H9 (cell line): ENCODE measurements around the gene SAMD15. TPM values are rescaled to one million over a fixed set of nuclear protein-coding genes. Genes with fewer than 3 reads are reported as not detected.

Source experiments
- DNase-seq: peaks from one replicate; pipeline ENCODE4 v3.0.0-alpha.2; 2017
- H2AFZ ChIP-seq: one replicate; pipeline ENCODE4 v1.6.1; 2013; ENCODE audit warnings: mild to moderate bottlenecking, low read length, control low read depth, moderate library complexity
- H2AK5ac ChIP-seq: 2 replicates; pipeline ENCODE4 v1.6.1; 2013; ENCODE audit warnings: low read length, control low read depth, mixed read lengths; ENCODE audit not compliant: insufficient read length
- H2BK120ac ChIP-seq: one replicate; pipeline ENCODE4 v1.6.1; 2013; ENCODE audit warnings: low read depth, mild to moderate bottlenecking, low read length, control low read depth, inconsistent platforms; ENCODE audit not compliant: poor library complexity, severe bottlenecking
- H2BK12ac ChIP-seq: 2 replicates; pipeline ENCODE4 v1.6.1; 2013; ENCODE audit warnings: low read length, control low read depth, mixed read lengths, low read depth; ENCODE audit not compliant: insufficient read length
- H2BK15ac ChIP-seq: 2 replicates; pipeline ENCODE4 v1.6.1; 2013; ENCODE audit warnings: low read depth, low read length, control low read depth
- H2BK20ac ChIP-seq: one replicate; pipeline ENCODE4 v1.6.1; 2013; ENCODE audit warnings: low read depth, mild to moderate bottlenecking, low read length, control low read depth, inconsistent platforms; ENCODE audit not compliant: poor library complexity, severe bottlenecking
- H2BK5ac ChIP-seq: 2 replicates; pipeline ENCODE4 v1.6.1; 2013; ENCODE audit warnings: low read length, control low read depth, mixed read lengths; ENCODE audit not compliant: insufficient read length
- H3K14ac ChIP-seq: 2 replicates; pipeline ENCODE4 v1.6.1; 2013; ENCODE audit warnings: low read length, control low read depth; ENCODE audit not compliant: insufficient read depth
- H3K18ac ChIP-seq: 2 replicates; pipeline ENCODE4 v1.6.1; 2013; ENCODE audit warnings: low read depth, mild to moderate bottlenecking, mixed read lengths, low read length, control low read depth; ENCODE audit not compliant: insufficient read length
- H3K23ac ChIP-seq: 2 replicates; pipeline ENCODE4 v1.6.1; 2013; ENCODE audit warnings: low read length, control low read depth, mixed read lengths, low read depth; ENCODE audit not compliant: insufficient read length
- H3K23me2 ChIP-seq: 2 replicates; pipeline ENCODE4 v1.6.1; 2013; ENCODE audit warnings: low read depth, mild to moderate bottlenecking, mixed read lengths, low read length, control low read depth; ENCODE audit not compliant: insufficient read length, poor library complexity, severe bottlenecking
- H3K27ac ChIP-seq: 2 replicates; pipeline ENCODE4 v1.5.1; 2013; ENCODE audit warnings: low read length, control low read depth, mixed read lengths, low read depth; ENCODE audit not compliant: insufficient read length
- H3K27me3 ChIP-seq: 2 replicates; pipeline ENCODE4 v1.6.1; 2013; ENCODE audit warnings: low read length, control low read depth, inconsistent platforms; ENCODE audit not compliant: insufficient read depth
- H3K4ac ChIP-seq: 2 replicates; pipeline ENCODE4 v1.6.1; 2013; ENCODE audit warnings: low read depth, mild to moderate bottlenecking, control low read depth, inconsistent platforms, low read length, moderate library complexity
- H3K4me1 ChIP-seq: 2 replicates; pipeline ENCODE4 v1.6.1; 2013; ENCODE audit warnings: low read length, control low read depth, inconsistent platforms; ENCODE audit not compliant: insufficient read depth
- H3K4me2 ChIP-seq: 2 replicates; pipeline ENCODE4 v1.6.1; 2013; ENCODE audit warnings: low read length, control low read depth, mixed read lengths; ENCODE audit not compliant: insufficient read length, insufficient read depth
- H3K56ac ChIP-seq: 2 replicates; pipeline ENCODE4 v1.6.1; 2013; ENCODE audit warnings: low read depth, mild to moderate bottlenecking, mixed read lengths, low read length, control low read depth; ENCODE audit not compliant: insufficient read length
- H3K79me1 ChIP-seq: 2 replicates; pipeline ENCODE4 v1.6.1; 2013; ENCODE audit warnings: low read depth, mild to moderate bottlenecking, moderate library complexity, low read length, control low read depth, inconsistent platforms; ENCODE audit not compliant: insufficient read depth, poor library complexity, severe bottlenecking
- H3K79me2 ChIP-seq: 2 replicates; pipeline ENCODE4 v1.6.1; 2013; ENCODE audit warnings: low read length, control low read depth, inconsistent platforms; ENCODE audit not compliant: insufficient read depth
- H3K9ac ChIP-seq: 2 replicates; pipeline ENCODE4 v1.6.1; 2013; ENCODE audit warnings: low read length, control low read depth, mixed read lengths; ENCODE audit not compliant: insufficient read length; ENCODE audit errors: extremely low read depth
- H3K9me3 ChIP-seq: one replicate; pipeline ENCODE4 v1.6.1; 2013; ENCODE audit warnings: low read depth, low read length, inconsistent platforms; ENCODE audit not compliant: control insufficient read depth
- H3T11ph ChIP-seq: one replicate; pipeline ENCODE4 v1.6.1; 2013; ENCODE audit warnings: mild to moderate bottlenecking, low read length, control low read depth, inconsistent platforms
- H4K20me1 ChIP-seq: one replicate; pipeline ENCODE4 v1.6.1; 2013; ENCODE audit not compliant: control insufficient read depth, insufficient read length, insufficient read depth
- H4K5ac ChIP-seq: 2 replicates; pipeline ENCODE4 v1.6.1; 2013; ENCODE audit warnings: low read depth, mild to moderate bottlenecking, mixed read lengths, low read length, control low read depth; ENCODE audit not compliant: insufficient read length
- H4K8ac ChIP-seq: replicated peaks from 2 replicates; pipeline ENCODE4 v1.6.1; 2013; ENCODE audit warnings: low read length, control low read depth, mixed read lengths, low read depth; ENCODE audit not compliant: insufficient read length
- H4K91ac ChIP-seq: 2 replicates; pipeline ENCODE4 v1.6.1; 2013; ENCODE audit warnings: low read depth, mild to moderate bottlenecking, moderate library complexity, mixed read lengths, low read length, control low read depth; ENCODE audit not compliant: insufficient read length
- H3K27ac Mint-ChIP-seq, 3 experiments: 2 replicates in 2 of 3; 3 replicates in 1 of 3; pipeline ENCODE4 v1.8.0; 2020 to 2021; ENCODE audit warnings: mixed read lengths in 3 of 3, mild to moderate bottlenecking in 1 of 3, moderate library complexity in 1 of 3
- H3K27me3 Mint-ChIP-seq: 2 replicates; pipeline ENCODE4 v1.8.0; 2021; ENCODE audit warnings: low read depth, mild to moderate bottlenecking, moderate library complexity, mixed read lengths
- H3K36me3 Mint-ChIP-seq, 3 experiments: 2 replicates in 2 of 3; 3 replicates in 1 of 3; pipeline ENCODE4 v1.8.0; 2020 to 2021; ENCODE audit warnings: low read depth in 3 of 3, mixed read lengths in 3 of 3; ENCODE audit not compliant: insufficient read depth in 1 of 3
- H3K4me1 Mint-ChIP-seq, 2 experiments: 2 replicates each; pipeline ENCODE4 v1.8.0; 2020; ENCODE audit warnings: mixed read lengths in 2 of 2
- H3K4me3 Mint-ChIP-seq, 2 experiments: 2 replicates in 1 of 2; 3 replicates in 1 of 2; pipeline ENCODE4 v1.8.0; 2020 to 2021; ENCODE audit warnings: mild to moderate bottlenecking in 2 of 2, mixed read lengths in 2 of 2, moderate library complexity in 1 of 2
- H3K9me3 Mint-ChIP-seq, 2 experiments: 2 replicates in 1 of 2; 3 replicates in 1 of 2; pipeline ENCODE4 v1.8.0; 2020; ENCODE audit warnings: mild to moderate bottlenecking in 2 of 2, mixed read lengths in 2 of 2, moderate library complexity in 1 of 2
- WGBS: extraction: QIAGEN DNeasy Blood & Tissue Kit; methylation state at CpG from one replicate; pipeline ENCODE4 v1.1.7; 2013; ENCODE audit warnings: missing lambda C conversion rate, low lambda C conversion rate, mixed read lengths; ENCODE audit not compliant: insufficient read length; ENCODE audit errors: extremely low coverage; 5-methylcytosine and 5-hydroxymethylcytosine counted together
- total RNA-seq: library from RNA; stranded (reverse); gene quantifications from 2 replicates; pipeline ENCODE4 v1.2.1, GENCODE V29; 2021
- TF ChIP-seq, protein P1 (sequence below): fragments of 200-600 bp; sonication (generic); conservative IDR thresholded peaks from 3 replicates; pipeline ENCODE4 v1.8.0; 2021; ENCODE audit warnings: antibody characterized with exemption, mild to moderate bottlenecking

The SAMD15 gene
- total RNA-seq, 1 experiment from 2014 or later: 1.1 TPM

DNA sequence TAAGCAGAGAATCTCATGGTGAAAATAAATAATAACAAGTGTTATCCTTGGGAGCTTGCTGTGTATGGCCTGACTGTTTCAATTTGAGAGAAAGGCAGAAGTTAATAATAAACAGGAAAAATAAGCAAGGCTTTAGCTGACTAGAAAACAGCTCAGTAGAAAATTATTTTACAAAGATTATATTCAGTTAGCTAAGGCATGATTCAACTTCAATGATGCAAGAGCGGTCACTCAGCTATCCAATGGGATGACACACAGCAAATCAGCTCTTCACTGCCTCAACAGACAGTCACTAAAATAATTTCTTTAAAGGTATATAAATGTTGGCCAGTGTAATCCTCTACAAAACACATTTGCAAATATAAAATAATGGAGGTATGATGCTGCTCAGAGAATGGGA is 37.8 kb upstream of the SAMD15 start:
- H4K91ac ChIP-seq: no peak overlapping the region
- no peak overlapping the region for H2BK12ac ChIP-seq
- H3K56ac ChIP-seq: no peak overlapping the region
- no peaks in the 10 kb centered on the region for H3K27me3 ChIP-seq
- H3K4me1 ChIP-seq: peaks cover 20% of the 10 kb centered on the region; the same call in 1 of the 2 replicates
- H3K23ac ChIP-seq: no peak overlapping the region
- H4K20me1 ChIP-seq: no peaks in the 10 kb centered on the region
- no peak overlapping the region for H3K18ac ChIP-seq
- H2BK120ac ChIP-seq: no peak overlapping the region
- H3K9me3 ChIP-seq: no peaks in the 10 kb centered on the region
- no peak overlapping the region for H3K4ac ChIP-seq
- no peak overlapping the region for H2AK5ac ChIP-seq
- H2BK20ac ChIP-seq: no peak overlapping the region
- no peak overlapping the region for H3K9ac ChIP-seq
- peak overlapping the region in 2 of 3 experiments; percentile 44 to 99; a peak in 4 of 7 replicates for H3K27ac Mint-ChIP-seq
- no peak overlapping the region for H4K8ac ChIP-seq
- no peak overlapping the region for H3K14ac ChIP-seq
- H3K4me2 ChIP-seq: no peak overlapping the region
- H3K79me2 ChIP-seq: no peaks in the 10 kb centered on the region
- H4K5ac ChIP-seq: no peak overlapping the region
- no peak overlapping the region for H2BK5ac ChIP-seq
- H3K27me3 Mint-ChIP-seq: no peaks in the 10 kb centered on the region
- H3K79me1 ChIP-seq: no peaks in the 10 kb centered on the region
- H2BK15ac ChIP-seq: no peak overlapping the region
- TF ChIP-seq, protein P1, sequence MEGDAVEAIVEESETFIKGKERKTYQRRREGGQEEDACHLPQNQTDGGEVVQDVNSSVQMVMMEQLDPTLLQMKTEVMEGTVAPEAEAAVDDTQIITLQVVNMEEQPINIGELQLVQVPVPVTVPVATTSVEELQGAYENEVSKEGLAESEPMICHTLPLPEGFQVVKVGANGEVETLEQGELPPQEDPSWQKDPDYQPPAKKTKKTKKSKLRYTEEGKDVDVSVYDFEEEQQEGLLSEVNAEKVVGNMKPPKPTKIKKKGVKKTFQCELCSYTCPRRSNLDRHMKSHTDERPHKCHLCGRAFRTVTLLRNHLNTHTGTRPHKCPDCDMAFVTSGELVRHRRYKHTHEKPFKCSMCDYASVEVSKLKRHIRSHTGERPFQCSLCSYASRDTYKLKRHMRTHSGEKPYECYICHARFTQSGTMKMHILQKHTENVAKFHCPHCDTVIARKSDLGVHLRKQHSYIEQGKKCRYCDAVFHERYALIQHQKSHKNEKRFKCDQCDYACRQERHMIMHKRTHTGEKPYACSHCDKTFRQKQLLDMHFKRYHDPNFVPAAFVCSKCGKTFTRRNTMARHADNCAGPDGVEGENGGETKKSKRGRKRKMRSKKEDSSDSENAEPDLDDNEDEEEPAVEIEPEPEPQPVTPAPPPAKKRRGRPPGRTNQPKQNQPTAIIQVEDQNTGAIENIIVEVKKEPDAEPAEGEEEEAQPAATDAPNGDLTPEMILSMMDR: no peak
- no peak overlapping the region for H3K4me3 Mint-ChIP-seq
- no peak overlapping the region for H3K27ac ChIP-seq
- H3K9me3 Mint-ChIP-seq: no peaks in the 10 kb centered on the region
- WGBS: no CpG with 5 or more reads among the region's 1 CpG
- peaks cover 19 to 31% (median 23%) of the 10 kb centered on the region in 3 experiments for H3K36me3 Mint-ChIP-seq
- no peak overlapping the region for H3T11ph ChIP-seq
- H2AFZ ChIP-seq: no peak overlapping the region
- H3K23me2 ChIP-seq: no peaks in the 10 kb centered on the region
- H3K4me1 Mint-ChIP-seq: peaks cover 75 to 86% of the 10 kb centered on the region in 2 experiments
- DNase-seq: no peak
